HG02571 (cell line): ENCODE measurements around the gene MOV10.
A peak's percentile ranks its signal among the peaks of the same experiment; 100 is the strongest.
"Not testable (repeated sequence)": the region's sequence is repeated elsewhere in the genome, so short reads cannot be mapped to it uniquely, and the experiment has no call there.

ENCODE experiments used
- ATAC-seq: cut with Tn5 transposase; IDR thresholded peaks from one replicate; pipeline ENCODE4 v1.9.1; 2021; ENCODE audit warnings: mild to moderate bottlenecking, moderate library complexity; ENCODE audit not compliant: unreplicated experiment

MOV10 gene, protein sequence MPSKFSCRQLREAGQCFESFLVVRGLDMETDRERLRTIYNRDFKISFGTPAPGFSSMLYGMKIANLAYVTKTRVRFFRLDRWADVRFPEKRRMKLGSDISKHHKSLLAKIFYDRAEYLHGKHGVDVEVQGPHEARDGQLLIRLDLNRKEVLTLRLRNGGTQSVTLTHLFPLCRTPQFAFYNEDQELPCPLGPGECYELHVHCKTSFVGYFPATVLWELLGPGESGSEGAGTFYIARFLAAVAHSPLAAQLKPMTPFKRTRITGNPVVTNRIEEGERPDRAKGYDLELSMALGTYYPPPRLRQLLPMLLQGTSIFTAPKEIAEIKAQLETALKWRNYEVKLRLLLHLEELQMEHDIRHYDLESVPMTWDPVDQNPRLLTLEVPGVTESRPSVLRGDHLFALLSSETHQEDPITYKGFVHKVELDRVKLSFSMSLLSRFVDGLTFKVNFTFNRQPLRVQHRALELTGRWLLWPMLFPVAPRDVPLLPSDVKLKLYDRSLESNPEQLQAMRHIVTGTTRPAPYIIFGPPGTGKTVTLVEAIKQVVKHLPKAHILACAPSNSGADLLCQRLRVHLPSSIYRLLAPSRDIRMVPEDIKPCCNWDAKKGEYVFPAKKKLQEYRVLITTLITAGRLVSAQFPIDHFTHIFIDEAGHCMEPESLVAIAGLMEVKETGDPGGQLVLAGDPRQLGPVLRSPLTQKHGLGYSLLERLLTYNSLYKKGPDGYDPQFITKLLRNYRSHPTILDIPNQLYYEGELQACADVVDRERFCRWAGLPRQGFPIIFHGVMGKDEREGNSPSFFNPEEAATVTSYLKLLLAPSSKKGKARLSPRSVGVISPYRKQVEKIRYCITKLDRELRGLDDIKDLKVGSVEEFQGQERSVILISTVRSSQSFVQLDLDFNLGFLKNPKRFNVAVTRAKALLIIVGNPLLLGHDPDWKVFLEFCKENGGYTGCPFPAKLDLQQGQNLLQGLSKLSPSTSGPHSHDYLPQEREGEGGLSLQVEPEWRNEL

DNA sequence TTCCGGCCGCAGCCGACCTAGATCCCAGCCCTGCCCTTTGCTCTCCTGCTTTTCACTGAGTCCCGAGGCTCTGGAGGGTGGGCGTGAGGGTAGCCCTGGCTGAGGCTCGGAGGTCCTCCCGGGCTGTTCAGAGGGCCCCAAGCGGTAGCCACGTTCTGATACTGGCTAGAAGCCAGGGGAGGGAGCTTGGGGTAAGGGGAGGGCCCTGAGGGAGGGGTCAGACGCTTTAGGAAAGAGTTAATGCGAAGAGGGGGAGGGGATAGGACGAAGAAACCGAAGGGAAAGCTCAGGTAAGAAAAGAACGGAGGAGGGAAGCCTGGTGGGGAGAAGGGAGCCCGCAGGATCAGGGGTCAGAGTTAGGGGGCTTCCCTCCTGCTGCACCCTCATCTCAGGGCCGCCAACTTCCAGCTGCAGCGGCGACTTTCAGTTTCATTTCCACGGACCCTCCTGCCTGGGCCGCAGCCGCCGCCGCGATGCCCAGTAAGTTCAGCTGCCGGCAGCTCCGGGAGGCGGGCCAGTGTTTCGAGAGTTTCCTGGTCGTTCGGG, at the start of gene MOV10:
TSS of gene MOV10 (plus strand) at position 220 of the 546 bp plus-strand sequence. CDS start at position 474, 254 bp downstream.
- ATAC-seq: peak; percentile 59

DNA sequence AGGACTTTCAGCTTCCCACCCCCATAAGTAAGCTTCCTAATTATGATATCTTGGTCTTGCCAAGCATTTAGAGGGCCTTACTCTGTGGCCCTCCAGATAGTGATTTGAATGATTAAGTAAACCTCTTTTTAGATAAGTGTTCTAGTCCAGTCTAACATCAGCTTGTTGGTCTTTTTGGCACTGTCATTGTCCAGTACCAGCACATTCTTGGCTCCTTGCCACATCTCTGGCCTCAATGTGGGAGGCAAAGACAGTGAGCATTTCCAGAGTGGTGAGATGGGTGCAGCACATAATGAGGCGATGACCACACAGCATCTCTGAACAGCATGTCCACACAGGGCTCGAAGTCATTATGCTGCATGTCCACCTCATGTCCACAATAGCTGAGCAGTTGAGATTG, 48.8 kb upstream of the MOV10 start:
- ATAC-seq: no peak

DNA sequence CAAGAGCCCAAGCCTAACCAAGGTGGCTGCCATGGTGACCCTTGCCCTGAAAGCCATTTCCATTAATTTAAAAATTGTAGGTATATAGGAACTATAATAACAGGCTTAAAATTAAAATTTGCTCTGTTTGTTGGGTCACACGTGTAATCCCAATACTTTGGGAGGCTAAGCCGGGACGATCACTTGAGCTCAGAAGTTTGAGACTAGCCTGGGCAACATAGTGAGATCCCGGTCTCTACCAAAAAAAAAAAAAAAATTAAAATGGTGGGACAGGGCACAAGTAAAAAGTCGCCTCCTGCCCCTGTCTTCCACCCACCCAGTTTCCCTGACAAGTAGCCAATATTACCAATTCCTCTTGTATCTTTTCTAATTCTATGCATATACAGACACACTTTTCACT, 48.3 kb upstream of the MOV10 start:
- ATAC-seq: no peak

DNA sequence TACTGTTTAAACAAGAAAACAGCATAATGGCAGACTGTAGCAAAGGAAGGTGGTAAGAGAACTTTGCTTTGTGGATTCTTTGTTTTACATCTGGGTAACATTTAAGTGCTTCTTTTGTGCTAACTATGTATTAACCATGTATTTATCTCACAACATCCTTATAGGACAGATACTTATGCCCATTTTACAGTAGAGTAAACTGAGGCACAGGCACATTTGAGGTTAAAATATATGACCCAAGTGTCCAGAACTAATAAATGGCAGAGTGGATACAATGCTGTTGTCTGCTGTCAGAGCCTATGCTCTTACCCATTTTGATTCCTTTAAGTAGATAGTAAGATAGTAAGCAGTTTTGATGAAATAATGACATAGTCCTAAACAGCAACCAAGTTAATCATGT, 47.6 kb upstream of the MOV10 start:
- ATAC-seq: no peak

DNA sequence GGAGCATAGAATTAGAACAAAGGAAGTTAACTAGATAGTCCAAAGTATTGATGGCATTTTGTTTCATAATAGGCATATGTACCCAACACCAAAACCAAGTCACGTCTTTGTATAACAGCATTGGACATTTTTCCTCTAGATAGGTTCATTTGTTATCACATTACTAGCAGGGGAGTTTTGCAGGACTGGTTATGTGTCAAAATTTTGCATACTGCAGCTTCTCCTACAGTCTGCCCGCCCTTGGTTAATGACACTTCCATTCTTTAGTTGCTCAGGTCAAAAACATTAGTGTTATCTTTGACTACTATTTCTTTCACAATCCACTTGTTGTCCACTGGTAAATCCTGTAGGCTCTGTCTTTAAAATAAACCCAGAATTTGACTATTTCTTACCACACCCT, 45.9 kb upstream of the MOV10 start:
- no peak for ATAC-seq

DNA sequence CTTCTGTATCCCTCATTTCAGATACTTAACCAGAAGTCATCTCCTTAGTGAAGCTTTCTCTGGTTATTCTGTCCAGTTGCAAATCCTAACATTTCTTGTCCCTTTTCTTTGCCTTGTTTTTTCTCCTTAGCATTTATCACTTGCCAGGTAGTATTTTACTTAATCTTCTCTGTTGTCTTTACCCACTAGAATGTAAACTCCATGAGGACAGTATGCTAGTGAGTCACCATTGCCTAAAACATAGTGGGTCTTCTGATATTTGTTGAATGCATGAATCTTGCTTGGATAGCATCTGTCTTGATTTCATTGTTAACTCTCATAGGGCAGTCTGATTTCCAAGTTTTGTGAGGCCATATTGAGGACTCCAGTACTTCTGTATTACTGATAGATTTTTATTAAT, 45.2 kb upstream of the MOV10 start:
- ATAC-seq: no peak

DNA sequence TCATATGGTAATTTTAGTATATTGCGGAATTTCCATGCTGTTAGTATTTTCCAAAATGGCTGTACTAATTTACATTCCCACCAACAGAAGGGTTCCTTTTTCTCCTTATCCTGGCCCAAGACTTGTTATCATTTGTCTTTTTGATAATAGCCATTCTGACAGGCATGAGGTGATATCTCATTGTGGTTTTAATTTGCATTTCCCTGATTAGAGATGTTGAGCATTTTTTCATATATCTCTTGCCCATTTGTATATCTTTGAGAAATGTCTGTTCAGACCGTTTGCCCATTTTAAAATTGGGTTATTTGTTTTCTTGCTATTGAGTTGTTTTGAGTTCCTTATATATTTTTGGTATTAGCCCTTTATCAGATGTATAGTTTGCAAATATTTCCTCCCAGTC, 40.8 kb upstream of the MOV10 start:
- ATAC-seq: no peak

DNA sequence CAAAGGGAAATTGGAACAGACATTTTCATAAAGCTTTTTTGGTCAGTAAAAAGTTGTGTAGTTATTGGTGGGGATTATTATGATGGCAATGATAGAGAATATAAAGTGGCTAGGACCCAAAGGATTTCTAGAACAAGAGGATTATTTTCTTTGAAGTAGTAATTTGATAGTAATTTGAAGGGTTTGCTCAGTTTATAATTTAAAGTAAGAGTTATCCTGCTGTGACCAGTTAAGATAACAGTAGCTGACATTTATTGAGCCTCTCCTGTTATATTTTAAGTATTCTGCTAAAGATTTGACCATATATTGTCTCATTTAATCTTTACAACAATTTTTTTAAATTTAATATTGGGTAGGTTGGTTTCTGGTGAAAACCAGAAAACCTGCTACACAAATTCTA, 40.1 kb upstream of the MOV10 start:
- no peak for ATAC-seq

DNA sequence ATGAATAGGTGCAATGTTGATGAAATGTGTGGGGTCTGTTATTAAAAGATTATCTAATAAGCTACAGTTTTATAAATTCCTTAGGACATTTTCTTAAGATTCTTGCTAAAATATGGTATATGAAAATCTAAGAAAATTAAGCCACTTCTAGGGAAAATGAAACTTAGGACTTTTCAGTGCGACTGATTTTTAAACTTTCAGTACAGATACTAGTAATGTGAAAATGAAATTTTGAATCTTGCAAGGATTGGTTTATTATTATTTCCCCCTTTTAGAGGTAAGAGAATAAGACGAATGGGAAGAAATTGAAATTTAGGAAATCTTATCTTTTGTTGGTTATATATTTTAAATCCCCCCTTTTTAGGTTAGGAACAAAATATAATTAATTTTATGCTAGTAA, 38.4 kb upstream of the MOV10 start:
- ATAC-seq: no peak

DNA sequence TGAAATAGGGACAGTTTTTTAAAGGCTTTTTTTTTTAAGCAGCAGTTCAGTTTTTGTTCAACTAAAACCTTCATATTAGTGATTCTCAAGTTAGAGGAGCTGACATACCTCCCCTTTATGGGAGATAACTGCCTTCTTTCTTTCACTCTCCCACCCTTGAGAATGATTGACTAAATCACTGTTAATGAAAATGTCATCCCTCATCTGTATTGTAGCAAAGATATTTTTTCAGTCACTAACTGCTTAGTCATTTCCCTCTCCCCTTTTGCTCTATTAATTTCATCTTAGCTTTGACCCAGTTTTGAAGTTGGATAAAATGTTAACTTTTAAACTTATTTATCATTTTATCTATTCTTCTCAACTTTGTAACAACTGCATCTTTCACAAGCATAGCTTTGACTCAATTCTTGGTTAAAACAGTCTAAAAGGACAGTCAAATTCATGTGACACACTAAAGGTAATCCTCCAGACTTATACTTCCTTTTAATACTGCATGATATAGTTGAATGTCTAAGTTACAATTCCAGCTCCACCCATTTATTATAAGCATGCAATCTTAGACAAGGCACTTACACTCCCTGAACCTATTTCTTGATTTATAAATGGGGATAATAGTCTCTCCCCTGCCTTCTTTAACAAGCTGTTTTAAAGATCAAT, 37.7 kb upstream of the MOV10 start:
- ATAC-seq: no peak

DNA sequence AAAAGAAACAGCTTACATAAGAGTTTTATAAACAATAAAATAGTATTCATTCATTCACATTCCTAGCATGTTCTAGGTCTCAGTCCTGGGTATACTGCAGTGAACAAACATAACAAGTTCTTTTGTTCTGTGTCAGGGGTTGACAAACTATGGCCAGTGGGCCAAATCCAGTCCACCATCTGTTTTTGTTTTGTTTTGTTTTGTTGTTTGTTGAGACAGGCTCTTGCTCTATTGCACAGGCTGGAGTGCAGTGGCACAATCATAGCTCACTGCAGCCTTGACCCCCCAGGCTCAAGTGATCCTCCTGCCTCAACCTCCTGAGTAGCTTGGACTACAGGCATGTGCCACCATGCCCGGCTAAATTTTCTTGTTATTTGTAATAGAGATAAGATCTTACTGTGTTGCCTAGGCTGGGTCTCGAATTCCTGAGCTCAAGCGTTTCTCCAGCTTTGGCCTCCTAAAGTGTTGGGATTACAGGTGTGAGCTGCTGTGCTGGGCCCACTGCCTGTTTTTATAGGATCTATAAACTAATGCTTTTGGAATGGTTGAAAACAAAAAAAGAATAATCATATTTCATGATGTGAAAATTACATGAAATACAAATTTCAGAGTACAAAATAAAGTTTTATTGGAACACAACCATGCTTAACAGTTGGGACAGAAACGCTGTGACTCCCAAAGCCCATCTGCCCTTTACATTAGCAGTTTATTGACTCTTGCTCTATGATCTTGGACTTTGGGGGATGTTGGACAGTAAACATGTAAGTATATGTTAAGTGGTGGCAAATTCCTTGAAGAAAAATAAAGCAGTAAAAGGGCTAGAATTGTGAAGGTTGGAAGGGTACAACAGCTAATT, 37.0 kb upstream of the MOV10 start:
- no peak for ATAC-seq

DNA sequence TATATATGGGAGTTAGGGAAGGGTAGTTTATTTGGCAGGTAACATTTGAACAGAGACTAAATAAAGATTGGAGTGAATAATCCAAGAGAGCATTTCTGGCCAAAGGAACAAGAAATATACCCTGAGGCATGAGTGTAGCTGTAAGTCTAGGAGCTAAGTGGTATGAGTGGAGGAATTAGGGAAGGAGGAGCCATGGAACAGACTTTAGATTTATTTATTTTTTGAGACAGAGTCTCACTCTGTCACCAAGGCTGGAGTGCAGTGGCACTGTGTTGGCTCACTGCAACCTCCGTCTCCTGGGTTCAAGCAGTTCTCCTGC, 36.4 kb upstream of the MOV10 start:
- ATAC-seq: no peak

DNA sequence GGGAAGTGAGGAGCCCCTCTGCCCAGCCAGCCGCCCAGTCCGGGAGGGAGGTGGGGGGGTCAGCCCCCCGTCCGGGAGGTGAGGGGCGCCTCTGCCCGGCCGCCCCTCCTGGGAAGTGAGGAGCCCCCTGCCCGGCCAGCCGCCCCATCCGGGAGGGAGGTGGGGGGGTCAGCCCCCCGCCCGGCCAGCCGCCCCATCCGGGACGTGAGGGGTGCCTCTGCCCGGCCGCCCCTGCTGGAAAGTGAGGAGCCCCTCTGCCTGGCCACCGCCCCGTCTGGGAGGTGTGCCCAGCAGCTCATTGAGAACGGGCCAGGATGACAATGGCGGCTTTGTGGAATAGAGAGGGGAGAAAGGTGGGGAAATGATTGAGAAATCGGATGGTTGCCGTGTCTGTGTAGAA, 34.0 kb upstream of the MOV10 start:
- ATAC-seq: not testable (repeated sequence)

DNA sequence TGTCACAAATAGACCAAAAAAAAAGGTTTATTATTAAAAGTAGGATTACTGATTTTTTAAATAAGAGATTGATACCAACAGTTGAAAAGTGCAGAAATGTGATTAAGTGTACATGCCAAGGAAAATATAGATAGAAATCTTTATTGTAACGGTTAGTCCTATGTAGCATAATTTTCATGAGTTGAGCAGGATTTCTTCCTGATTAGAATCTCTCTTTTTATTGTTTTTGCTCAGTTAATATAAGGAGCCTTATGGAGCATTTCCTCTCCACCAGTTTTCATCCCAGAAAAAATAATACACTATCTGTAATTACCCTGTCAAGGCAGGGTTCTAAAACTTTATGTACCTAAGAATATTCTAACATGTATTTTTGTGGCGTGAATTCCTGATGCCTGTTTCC, 31.4 kb upstream of the MOV10 start:
- no peak for ATAC-seq

DNA sequence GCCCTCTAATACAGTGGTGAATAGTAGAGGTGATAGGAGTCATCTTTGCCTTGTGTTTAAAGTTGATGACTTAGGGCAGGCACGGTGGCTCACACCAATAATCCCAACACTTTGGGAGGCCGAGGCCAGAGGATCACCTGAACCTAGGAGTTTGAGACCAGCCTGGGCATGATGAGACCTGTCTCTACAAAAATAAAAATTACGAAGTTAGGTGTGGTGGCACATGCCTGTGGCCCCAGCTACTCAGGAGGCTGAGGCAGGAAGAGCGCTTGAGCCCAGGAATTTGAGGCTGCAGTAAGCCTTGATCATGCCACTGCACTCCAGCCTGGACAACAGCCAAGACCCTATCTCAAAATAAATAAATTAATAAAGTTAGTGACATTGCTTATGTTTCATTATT, 28.2 kb upstream of the MOV10 start:
- no peak for ATAC-seq

DNA sequence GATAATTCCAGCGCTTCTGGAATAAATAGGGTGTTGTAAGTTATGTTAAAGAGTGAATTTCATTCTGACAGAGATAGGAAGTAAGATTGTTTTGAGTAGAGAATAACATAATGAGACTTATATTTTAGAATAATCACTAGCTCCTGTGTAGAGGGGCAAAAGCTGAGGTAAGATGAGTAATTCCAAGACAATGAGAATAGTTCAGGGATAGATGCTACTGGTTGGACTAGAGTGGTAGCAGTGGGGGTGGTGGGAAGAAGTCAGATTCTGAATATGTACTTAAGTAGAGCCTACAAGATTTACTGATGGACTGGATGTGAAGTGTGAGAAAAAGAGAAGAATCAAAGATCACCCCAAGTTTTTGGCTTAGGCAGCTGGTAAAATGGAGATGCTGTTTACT, 23.3 kb upstream of the MOV10 start:
- ATAC-seq: no peak

DNA sequence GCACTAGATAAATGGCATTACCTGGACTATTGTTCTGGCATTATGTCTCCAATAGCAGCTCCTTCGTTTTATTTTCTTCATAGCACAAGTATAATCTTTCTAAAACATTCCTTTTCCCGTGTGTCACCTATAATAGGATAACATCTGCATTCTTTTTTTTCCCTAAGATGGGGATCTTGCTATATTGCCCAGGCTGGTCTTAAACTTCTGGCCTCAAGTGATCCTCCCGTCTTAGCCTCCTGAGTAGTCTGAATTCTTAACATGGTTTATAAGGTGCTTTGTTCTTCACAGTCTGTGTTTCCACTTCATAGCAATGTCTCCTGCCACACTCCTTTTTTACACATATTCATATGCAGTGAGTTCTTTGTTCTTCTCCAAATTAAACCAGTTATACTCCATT, 8.6 kb upstream of the MOV10 start:
- no peak for ATAC-seq

DNA sequence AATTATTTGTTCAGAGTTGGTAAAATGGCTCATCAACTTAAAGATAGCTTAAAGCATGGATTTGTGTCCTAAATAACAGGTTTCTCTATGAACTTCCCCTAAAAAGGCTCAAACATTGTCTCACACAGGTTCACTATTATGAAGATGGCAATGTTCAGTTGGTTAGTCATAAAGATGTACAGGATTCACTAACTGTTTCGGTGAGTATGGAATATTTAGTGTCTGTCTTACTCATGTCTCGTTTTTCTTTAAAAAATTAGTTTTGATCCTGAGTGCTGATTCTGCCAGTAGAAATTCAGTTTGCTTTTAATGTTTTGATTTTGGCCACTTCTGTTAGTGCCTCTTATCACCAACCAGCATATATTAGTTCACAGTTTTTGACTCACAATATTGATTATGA, 7.5 kb upstream of the MOV10 start:
- ATAC-seq: no peak

DNA sequence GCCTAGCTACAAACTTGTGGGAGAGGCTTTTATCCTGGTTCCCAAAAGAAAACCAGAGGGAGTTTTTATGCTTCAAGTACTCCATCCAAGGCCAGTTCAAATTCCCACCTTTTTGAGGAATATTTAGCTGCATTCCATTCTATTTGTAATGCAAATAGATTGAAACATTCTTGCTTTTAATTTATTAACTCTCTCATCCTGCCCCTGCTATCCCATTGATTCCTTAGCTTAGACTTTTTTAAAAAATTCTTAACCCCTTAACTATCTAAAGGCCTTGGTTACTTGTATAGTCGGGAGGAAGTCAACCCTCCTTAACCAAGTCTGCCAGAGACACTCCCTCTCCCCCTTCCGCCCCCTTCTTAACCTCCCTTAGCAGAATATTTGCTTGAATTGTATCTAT, 2.5 kb upstream of the MOV10 start:
- ATAC-seq: no peak

DNA sequence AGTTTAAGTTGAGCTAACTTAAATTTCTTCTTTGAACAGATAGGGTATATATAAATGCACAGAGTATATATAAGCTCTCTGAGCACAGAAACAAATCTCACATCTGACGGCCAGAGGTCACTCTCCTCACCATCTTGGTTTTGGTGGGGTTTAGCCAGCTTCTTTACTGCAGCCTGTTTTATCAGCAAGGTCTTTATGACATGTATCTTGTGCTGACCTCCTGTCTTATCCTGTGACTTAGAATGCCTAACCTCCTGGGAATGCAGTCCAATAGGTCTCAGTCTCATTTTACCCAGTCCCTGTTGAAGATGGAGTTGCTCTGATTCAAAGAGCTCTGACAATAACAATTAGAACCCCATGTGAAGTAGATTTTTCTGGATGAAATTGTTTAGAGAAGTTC, 1.6 kb upstream of the MOV10 start:
- ATAC-seq: no peak
